IMR-90 (cell line): ENCODE measurements around the gene NAP1L5. TPM values are rescaled to one million over a fixed set of nuclear protein-coding genes. Genes with fewer than 3 reads are reported as not detected.

Source experiments
- ATAC-seq: fragments of 200-7000 bp; cut with Tn5 transposase; 2 replicates; pipeline ENCODE4 v1.9.1; 2020; ENCODE audit warnings: low read depth, mild to moderate bottlenecking, moderate library complexity
- BruUV-seq: library from RNA; stranded (reverse); fragments of 400-500 nt; replicated peaks from 2 replicates; lab custom pipeline; 2021; lab: Mats Ljungman, UMichigan
- CTCF ChIA-PET: fragments of 300-600 bp; formaldehyde crosslinking; extraction: SDS; loops from one replicate; lab custom pipeline; 2021; ENCODE audit warnings: antibody characterized with exemption; lab: Yijun Ruan, JAX
- POLR2A ChIA-PET: fragments of 300-600 bp; sonication (Branson Sonifier 250); formaldehyde crosslinking; loops from one replicate; lab custom pipeline; 2022; ENCODE audit warnings: antibody characterized with exemption; ENCODE audit not compliant: unreplicated experiment; lab: Charles Lee
- DNase-seq: peaks from one replicate; pipeline ENCODE4 v3.0.0; 2013
- H2AFZ ChIP-seq: replicated peaks from 2 replicates; pipeline ENCODE3; 2013; ENCODE audit warnings: low read length, mild to moderate bottlenecking; ENCODE audit not compliant: poor library complexity
- H2AK5ac ChIP-seq: 2 replicates; pipeline ENCODE4 v1.6.1; 2013; ENCODE audit warnings: low read depth, low read length, inconsistent platforms
- H2AK9ac ChIP-seq: replicated peaks from 2 replicates; pipeline ENCODE3; 2013; ENCODE audit warnings: mild to moderate bottlenecking, low read depth, low read length, moderate library complexity; ENCODE audit not compliant: poor library complexity
- H2BK120ac ChIP-seq: 2 replicates; pipeline ENCODE4 v1.6.1; 2013; ENCODE audit warnings: low read depth, low read length, inconsistent platforms
- H2BK15ac ChIP-seq: 3 replicates; pipeline ENCODE4 v1.6.1; 2013; ENCODE audit warnings: low read depth, low read length, inconsistent platforms
- H2BK20ac ChIP-seq: 2 replicates; pipeline ENCODE4 v1.6.1; 2013; ENCODE audit warnings: low read depth, mild to moderate bottlenecking, inconsistent platforms, low read length, moderate library complexity
- H2BK5ac ChIP-seq: 2 replicates; pipeline ENCODE4 v1.6.1; 2013; ENCODE audit warnings: mild to moderate bottlenecking, low read depth, low read length, inconsistent platforms; ENCODE audit not compliant: poor library complexity, severe bottlenecking
- H3K14ac ChIP-seq: replicated peaks from 2 replicates; pipeline ENCODE4 v1.6.1; 2013; ENCODE audit warnings: low read depth, low read length, inconsistent platforms
- H3K18ac ChIP-seq: 2 replicates; pipeline ENCODE4 v1.6.1; 2013; ENCODE audit warnings: low read depth, low read length, control low read depth
- H3K23ac ChIP-seq: 2 replicates; pipeline ENCODE4 v1.6.1; 2013; ENCODE audit warnings: low read depth, low read length, inconsistent platforms
- H3K27ac ChIP-seq: 2 replicates; pipeline ENCODE4 v1.5.1; 2013; ENCODE audit warnings: mild to moderate bottlenecking, control low read depth, low read length; ENCODE audit not compliant: insufficient read depth
- H3K27me3 ChIP-seq: 2 replicates; pipeline ENCODE4 v1.6.1; 2013; ENCODE audit warnings: low read length; ENCODE audit not compliant: control insufficient read depth, insufficient read depth
- H3K36me3 ChIP-seq: 2 replicates; pipeline ENCODE4 v1.6.1; 2013; ENCODE audit warnings: low read length, mixed read lengths; ENCODE audit not compliant: control insufficient read depth, insufficient read depth
- H3K4ac ChIP-seq: 2 replicates; pipeline ENCODE4 v1.6.1; 2013; ENCODE audit warnings: low read depth, low read length, inconsistent platforms
- H3K4me1 ChIP-seq: 2 replicates; pipeline ENCODE4 v1.6.1; 2013; ENCODE audit warnings: low read length, mixed read lengths; ENCODE audit not compliant: control insufficient read depth, insufficient read depth
- H3K4me2 ChIP-seq: 2 replicates; pipeline ENCODE4 v1.6.1; 2013; ENCODE audit warnings: low read depth, mild to moderate bottlenecking, control low read depth, low read length, moderate library complexity
- H3K4me3 ChIP-seq: 2 replicates; pipeline ENCODE4 v1.5.1; 2013; ENCODE audit warnings: low read depth, mild to moderate bottlenecking, control low read depth, low read length, moderate library complexity; ENCODE audit not compliant: insufficient read depth
- H3K56ac ChIP-seq: 2 replicates; pipeline ENCODE4 v1.6.1; 2013; ENCODE audit warnings: low read length, inconsistent platforms; ENCODE audit not compliant: insufficient read depth; ENCODE audit errors: extremely low read depth
- H3K79me1 ChIP-seq, 2 experiments: 2 replicates each; pipeline ENCODE4 v1.6.1; 2013; ENCODE audit warnings: low read length in 2 of 2, inconsistent platforms in 1 of 2, low read depth in 1 of 2
- H3K9ac ChIP-seq: 2 replicates; pipeline ENCODE4 v1.6.1; 2013; ENCODE audit warnings: low read depth, low read length, control low read depth
- H3K9me1 ChIP-seq: 2 replicates; pipeline ENCODE4 v1.6.1; 2013; ENCODE audit warnings: low read length, inconsistent platforms; ENCODE audit not compliant: insufficient read depth
- H3K9me3 ChIP-seq: 2 replicates; pipeline ENCODE4 v1.6.1; 2013; ENCODE audit warnings: low read length; ENCODE audit not compliant: control insufficient read depth, insufficient read depth
- H4K20me1 ChIP-seq: 2 replicates; pipeline ENCODE4 v1.6.1; 2013; ENCODE audit warnings: low read length, inconsistent platforms; ENCODE audit not compliant: insufficient read depth
- H4K5ac ChIP-seq: 2 replicates; pipeline ENCODE4 v1.6.1; 2013; ENCODE audit warnings: mild to moderate bottlenecking, low read depth, low read length, control low read depth
- H4K8ac ChIP-seq, 2 experiments: 2 replicates each; pipeline ENCODE4 v1.6.1; 2013; ENCODE audit warnings: low read depth in 2 of 2, low read length in 2 of 2, control low read depth in 1 of 2, inconsistent platforms in 1 of 2
- H4K91ac ChIP-seq: 2 replicates; pipeline ENCODE4 v1.6.1; 2013; ENCODE audit warnings: low read depth, low read length, inconsistent platforms; ENCODE audit not compliant: insufficient read depth
- BHLHE40 ChIP-seq: fragments of 150-350 bp; IDR thresholded peaks from 2 replicates; pipeline ENCODE4 v1.6.1; 2016; ENCODE audit warnings: mild to moderate bottlenecking, low read depth, low read length
- CEBPB ChIP-seq: IDR thresholded peaks from 2 replicates; pipeline ENCODE4 v1.6.1; 2012; ENCODE audit warnings: low read depth, low read length, improper control_type of control experiment
- CHD1 ChIP-seq: IDR thresholded peaks from 2 replicates; pipeline ENCODE4 v1.6.1; 2012; ENCODE audit warnings: low read depth, low read length, improper control_type of control experiment
- CTCF ChIP-seq: conservative IDR thresholded peaks from 2 replicates; pipeline ENCODE4 v1.5.1; 2012; ENCODE audit warnings: mild to moderate bottlenecking, low read depth, low read length, improper control_type of control experiment
- FOS ChIP-seq: fragments of 150-350 bp; IDR thresholded peaks from 2 replicates; pipeline ENCODE4 v1.6.1; 2016; ENCODE audit warnings: low read depth, low read length
- MAFK ChIP-seq: IDR thresholded peaks from 2 replicates; pipeline ENCODE4 v1.6.1; 2012; ENCODE audit warnings: low read depth, low read length, improper control_type of control experiment
- MAZ ChIP-seq: IDR thresholded peaks from 2 replicates; pipeline ENCODE4 v1.6.1; 2012; ENCODE audit warnings: low read depth, mild to moderate bottlenecking, low read length, improper control_type of control experiment, moderate library complexity, borderline replicate concordance
- NFE2L2 ChIP-seq: fragments of 150-350 bp; IDR thresholded peaks from 2 replicates; pipeline ENCODE4 v1.6.1; 2016; ENCODE audit warnings: low read depth, mild to moderate bottlenecking, low read length
- POLR2A ChIP-seq: IDR thresholded peaks from 2 replicates; pipeline ENCODE4 v1.6.1; 2012; ENCODE audit warnings: mild to moderate bottlenecking, low read depth, low read length
- RAD21 ChIP-seq: IDR thresholded peaks from 2 replicates; pipeline ENCODE4 v1.6.1; 2012; ENCODE audit warnings: low read length, improper control_type of control experiment
- RCOR1 ChIP-seq: IDR thresholded peaks from 2 replicates; pipeline ENCODE4 v1.6.1; 2012; ENCODE audit warnings: mild to moderate bottlenecking, low read length, improper control_type of control experiment; ENCODE audit not compliant: insufficient replicate concordance
- RFX5 ChIP-seq: IDR thresholded peaks from 2 replicates; pipeline ENCODE4 v1.8.0; 2012; ENCODE audit warnings: low read depth, mild to moderate bottlenecking, low read length, moderate library complexity
- SMC3 ChIP-seq: fragments of 150-350 bp; IDR thresholded peaks from 2 replicates; pipeline ENCODE4 v1.6.1; 2016; ENCODE audit warnings: low read depth, mild to moderate bottlenecking, antibody characterized with exemption, low read length, moderate library complexity
- WGBS, 2 experiments: methylation state at CpG; one replicate each; pipeline versions ENCODE4 v1.1.5 to v1.1.7; 2013; ENCODE audit warnings: missing lambda C conversion rate in 2 of 2; ENCODE audit not compliant: insufficient read length in 1 of 2; ENCODE audit errors: extremely low coverage in 2 of 2; 5-methylcytosine and 5-hydroxymethylcytosine counted together
- dilution Hi-C: fragments of 300-500 bp; cut with HindIII; formaldehyde crosslinking; loops from one replicate; pipeline ENCODE4 v1.14.3; 2018; ENCODE audit warnings: low sequenced_read_pairs; ENCODE audit not compliant: unreplicated experiment
- in situ Hi-C: fragments of 300-500 bp; cut with MboI; formaldehyde crosslinking; loops from 3 replicates; pipeline ENCODE4 v1.14.3; 2019; ENCODE audit warnings: low sequenced_read_pairs, inconsistent platforms, mixed read lengths
- intact Hi-C: fragments of 100-400 bp; cut with micrococcal nuclease; formaldehyde crosslinking; loops from 2 replicates; pipeline ENCODE4 v1.10.0; 2022
- polyA plus RNA-seq, 3 experiments: library from polyadenylated mRNA; depleted of rRNA; stranded (reverse); fragments of >200 nt; gene quantifications; 2 replicates each; pipeline ENCODE4 v1.2.3, GENCODE V29; 2012; ENCODE audit warnings: low replicate concordance in 1 of 3
- total RNA-seq: library from RNA; depleted of rRNA; stranded (reverse); fragments of >200 nt; gene quantifications from 2 replicates; pipeline ENCODE4 v1.2.3, GENCODE V29; 2012
- TF ChIP-seq, protein P1 (sequence below): fragments of 150-350 bp; IDR thresholded peaks from 2 replicates; pipeline ENCODE4 v1.6.1; 2016; ENCODE audit warnings: low read depth, mild to moderate bottlenecking, low read length, moderate library complexity, borderline replicate concordance
- TF ChIP-seq, protein P2 (sequence below): fragments of 150-350 bp; IDR thresholded peaks from 2 replicates; pipeline ENCODE4 v1.6.1; 2017; ENCODE audit warnings: mild to moderate bottlenecking, antibody characterized with exemption, low read length, low read depth

The NAP1L5 gene
- total and polyA plus RNA-seq, 2 of the 4 experiments (the other 2 are of a cell fraction): 3.9 to 5.3 TPM

DNA sequence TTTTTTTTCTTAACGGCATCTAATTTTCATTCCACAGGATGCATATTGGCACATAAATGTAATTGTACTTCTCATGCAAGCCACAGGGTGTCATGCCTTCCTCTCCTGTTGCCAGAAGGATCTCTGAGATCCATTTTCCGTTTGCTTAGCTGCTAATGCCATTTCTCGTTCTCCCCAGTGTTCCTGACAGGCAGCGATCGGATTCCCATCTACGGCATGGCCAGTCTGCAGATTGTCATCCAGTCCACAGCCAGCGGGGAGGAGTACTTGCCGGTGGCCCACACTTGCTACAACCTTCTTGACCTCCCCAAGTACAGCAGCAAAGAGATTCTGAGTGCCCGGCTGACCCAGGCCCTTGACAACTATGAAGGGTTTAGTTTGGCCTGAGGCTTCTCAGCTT, 8.9 kb upstream of the NAP1L5 start:
- Histone ChIP-seq H4K5ac (peak overlapping the region; percentile 58), H2AK5ac (no peak overlapping the region), H3K79me1 (no peaks in the 10 kb centered on the region), H4K20me1 (no peaks in the 10 kb centered on the region), H3K23ac (no peak overlapping the region), H3K9me3 (no peaks in the 10 kb centered on the region), H2BK5ac (no peak overlapping the region), H2BK120ac (no peak overlapping the region), H3K4me3 (no peak overlapping the region), H4K8ac (peak overlapping the region in 1 of 2 experiments; percentile 16; a peak in 1 of 4 replicates), H2AK9ac (no peak overlapping the region), H3K4ac (0 out of 2 replicates have a peak overlapping the region, but pooled peaks have one; percentile 10), H3K4me2 (no peak overlapping the region; the same call in 1 of the 2 replicates), H3K9me1 (no peaks in the 10 kb centered on the region), H2BK20ac (0 out of 2 replicates have a peak overlapping the region, but pooled peaks have one; percentile 18), H2BK15ac (no peak overlapping the region), H3K56ac (no peak overlapping the region), H4K91ac (no peak overlapping the region), H3K27ac (0 out of 2 replicates have a peak overlapping the region, but pooled peaks have one; percentile 26), H3K14ac (no peak overlapping the region; the same call in 1 of the 2 replicates), H2AFZ (peak overlapping the region; percentile 79), H3K9ac (peak overlapping the region; percentile 58; the same call in 1 of the 2 replicates), H3K36me3 (peaks cover 2% of the 10 kb centered on the region; the same call in 1 of the 2 replicates), H3K18ac (no peak overlapping the region), H3K4me1 (peaks cover 10% of the 10 kb centered on the region), H3K27me3 (no peaks in the 10 kb centered on the region)
- in situ Hi-C loops (loop anchor here (5.0 kb wide), 1 partner anchor 316 kb away; no protein-coding TSS in a partner anchor), intact Hi-C loops (loop anchor here (1.0 to 5.0 kb wide), 3 partner anchors 86 to 318 kb away; no protein-coding TSS in a partner anchor), dilution Hi-C loops (no loop called here)
- ChIA-PET CTCF (interaction anchor here (0.6 to 2.6 kb wide), 23 partner anchors 10 to 658 kb away, joined by 3 to 16 read pairs (median 3); no protein-coding TSS in a partner anchor), POLR2A (no interaction called here)
- 31% methylated on average over 5 of the region's 9 CpGs; no CpG with 5 or more reads in 1 of the 2 experiments for WGBS, 2 experiments
- DNase-seq (peak; percentile 77), ATAC-seq (peak; percentile 76)
- no TSS peak for BruUV-seq
- TF ChIP-seq, protein P1, sequence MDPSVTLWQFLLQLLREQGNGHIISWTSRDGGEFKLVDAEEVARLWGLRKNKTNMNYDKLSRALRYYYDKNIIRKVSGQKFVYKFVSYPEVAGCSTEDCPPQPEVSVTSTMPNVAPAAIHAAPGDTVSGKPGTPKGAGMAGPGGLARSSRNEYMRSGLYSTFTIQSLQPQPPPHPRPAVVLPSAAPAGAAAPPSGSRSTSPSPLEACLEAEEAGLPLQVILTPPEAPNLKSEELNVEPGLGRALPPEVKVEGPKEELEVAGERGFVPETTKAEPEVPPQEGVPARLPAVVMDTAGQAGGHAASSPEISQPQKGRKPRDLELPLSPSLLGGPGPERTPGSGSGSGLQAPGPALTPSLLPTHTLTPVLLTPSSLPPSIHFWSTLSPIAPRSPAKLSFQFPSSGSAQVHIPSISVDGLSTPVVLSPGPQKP: no peak
- TF ChIP-seq CHD1 (no peak), MAFK (no peak), RCOR1 (no peak), MAZ (no peak), RAD21 (peak; percentile 88), POLR2A (no peak), CTCF (peak; percentile 74), RFX5 (no peak), BHLHE40 (no peak), CEBPB (0 out of 2 replicates have a peak, but pooled peaks have one; percentile 11), NFE2L2 (no peak), FOS (no peak), SMC3 (peak; percentile 82)
- TF ChIP-seq, protein P2, sequence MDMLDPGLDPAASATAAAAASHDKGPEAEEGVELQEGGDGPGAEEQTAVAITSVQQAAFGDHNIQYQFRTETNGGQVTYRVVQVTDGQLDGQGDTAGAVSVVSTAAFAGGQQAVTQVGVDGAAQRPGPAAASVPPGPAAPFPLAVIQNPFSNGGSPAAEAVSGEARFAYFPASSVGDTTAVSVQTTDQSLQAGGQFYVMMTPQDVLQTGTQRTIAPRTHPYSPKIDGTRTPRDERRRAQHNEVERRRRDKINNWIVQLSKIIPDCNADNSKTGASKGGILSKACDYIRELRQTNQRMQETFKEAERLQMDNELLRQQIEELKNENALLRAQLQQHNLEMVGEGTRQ: no peak
